Measurements from ENCODE around the gene PAIP2B. TPM values are rescaled to one million over a fixed set of nuclear protein-coding genes. Genes with fewer than 3 reads are reported as not detected.

The PAIP2B gene
- total RNA-seq, 2 experiments from 2014 or later = 3.0 to 6.9 TPM

- H3K4me1 ChIP-seq (ENCODE audit: insufficient read depth, low read length, poor library complexity, severe bottlenecking) = no peaks in the 10 kb centered on the region
- no peaks in the 10 kb centered on the region for H3K9me3 ChIP-seq (ENCODE audit: low read length)
- H3K4me3 ChIP-seq (ENCODE audit: low read depth, low read length, poor library complexity, severe bottlenecking) = no peak overlapping the region
- POLR2A ChIA-PET = interaction anchor here (0.5 to 0.9 kb wide), 2 partner anchors 12 to 57 kb away, joined by 3 read pairs; no protein-coding TSS in a partner anchor
- no peak overlapping the region for H2AFZ ChIP-seq (ENCODE audit: low read length)
- H3K79me2 ChIP-seq (ENCODE audit: insufficient read depth, low read depth, low read length) = no peaks in the 10 kb centered on the region
- H3K9me2 ChIP-seq (ENCODE audit: insufficient read depth, low read length) = no peaks in the 10 kb centered on the region
- CTCF ChIA-PET (ENCODE audit: unreplicated experiment) = no interaction called here
- no peaks in the 10 kb centered on the region for H3K36me3 ChIP-seq (ENCODE audit: insufficient read depth, low read length)
- no peak overlapping the region for H3K4me2 ChIP-seq (ENCODE audit: low read length)
- no peak for DNase-seq (ENCODE audit: low spot score)
- H4K20me1 ChIP-seq (ENCODE audit: insufficient read depth, low read length) = no peaks in the 10 kb centered on the region
- BruUV-seq (replicated peaks) = no TSS peak
- TF ChIP-seq, protein P1, sequence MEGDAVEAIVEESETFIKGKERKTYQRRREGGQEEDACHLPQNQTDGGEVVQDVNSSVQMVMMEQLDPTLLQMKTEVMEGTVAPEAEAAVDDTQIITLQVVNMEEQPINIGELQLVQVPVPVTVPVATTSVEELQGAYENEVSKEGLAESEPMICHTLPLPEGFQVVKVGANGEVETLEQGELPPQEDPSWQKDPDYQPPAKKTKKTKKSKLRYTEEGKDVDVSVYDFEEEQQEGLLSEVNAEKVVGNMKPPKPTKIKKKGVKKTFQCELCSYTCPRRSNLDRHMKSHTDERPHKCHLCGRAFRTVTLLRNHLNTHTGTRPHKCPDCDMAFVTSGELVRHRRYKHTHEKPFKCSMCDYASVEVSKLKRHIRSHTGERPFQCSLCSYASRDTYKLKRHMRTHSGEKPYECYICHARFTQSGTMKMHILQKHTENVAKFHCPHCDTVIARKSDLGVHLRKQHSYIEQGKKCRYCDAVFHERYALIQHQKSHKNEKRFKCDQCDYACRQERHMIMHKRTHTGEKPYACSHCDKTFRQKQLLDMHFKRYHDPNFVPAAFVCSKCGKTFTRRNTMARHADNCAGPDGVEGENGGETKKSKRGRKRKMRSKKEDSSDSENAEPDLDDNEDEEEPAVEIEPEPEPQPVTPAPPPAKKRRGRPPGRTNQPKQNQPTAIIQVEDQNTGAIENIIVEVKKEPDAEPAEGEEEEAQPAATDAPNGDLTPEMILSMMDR (conservative IDR thresholded peaks at IDR 0.05; ENCODE audit: low read length) = no peak
- TF ChIP-seq EZH2phosphoT487 (IDR thresholded peaks at IDR 0.05; ENCODE audit: borderline replicate concordance, low read depth, low read length) = no peak
- H3K27ac ChIP-seq (ENCODE audit: low read depth, low read length, poor library complexity, severe bottlenecking) = no peak overlapping the region
- intact Hi-C loops (cut with micrococcal nuclease; ENCODE audit: unreplicated experiment) = no loop called here
Measured at GRCh38 chr2:71173096-71173495, 53.8 kb downstream of the PAIP2B start.

- Histone ChIP-seq H3K4me2 (ENCODE audit: low read length) (no peak overlapping the region), H3K36me3 (ENCODE audit: insufficient read depth, low read length) (no peaks in the 10 kb centered on the region), H3K79me2 (ENCODE audit: insufficient read depth, low read depth, low read length) (no peaks in the 10 kb centered on the region), H3K4me3 (ENCODE audit: low read depth, low read length, poor library complexity, severe bottlenecking) (no peak overlapping the region), H2AFZ (ENCODE audit: low read length) (no peak overlapping the region), H3K9me3 (ENCODE audit: low read length) (no peaks in the 10 kb centered on the region), H3K9me2 (ENCODE audit: insufficient read depth, low read length) (no peaks in the 10 kb centered on the region), H3K27ac (ENCODE audit: low read depth, low read length, poor library complexity, severe bottlenecking) (no peak overlapping the region), H3K4me1 (ENCODE audit: insufficient read depth, low read length, poor library complexity, severe bottlenecking) (no peaks in the 10 kb centered on the region), H4K20me1 (ENCODE audit: insufficient read depth, low read length) (no peaks in the 10 kb centered on the region)
- intact Hi-C loops (cut with micrococcal nuclease; ENCODE audit: unreplicated experiment) = no loop called here
- DNase-seq (ENCODE audit: low spot score) = no peak
- TF ChIP-seq, protein P1 (conservative IDR thresholded peaks at IDR 0.05; ENCODE audit: low read length) = no peak
- no peak for TF ChIP-seq EZH2phosphoT487 (IDR thresholded peaks at IDR 0.05; ENCODE audit: borderline replicate concordance, low read depth, low read length)
- no TSS peak for BruUV-seq (replicated peaks)
- CTCF ChIA-PET (ENCODE audit: unreplicated experiment) = no interaction called here
- POLR2A ChIA-PET = no interaction called here
Measured at GRCh38 chr2:71166812-71167211, 60.1 kb downstream of the PAIP2B start.

GRCh38 chr2:71157124-71157793, 69.6 kb downstream of the PAIP2B start:
- intact Hi-C loops (cut with micrococcal nuclease; ENCODE audit: unreplicated experiment) = loop anchor here (1.0 to 5.0 kb wide), 4 partner anchors 70 to 353 kb away; partner anchors contain the start of gene PAIP2B
- peak; percentile 67 for DNase-seq (ENCODE audit: low spot score)
- Histone ChIP-seq H3K27ac (ENCODE audit: low read depth, low read length, poor library complexity, severe bottlenecking) (no peak overlapping the region), H3K4me3 (ENCODE audit: low read depth, low read length, poor library complexity, severe bottlenecking) (no peak overlapping the region), H2AFZ (ENCODE audit: low read length) (no peak overlapping the region), H3K36me3 (ENCODE audit: insufficient read depth, low read length) (no peaks in the 10 kb centered on the region), H3K79me2 (ENCODE audit: insufficient read depth, low read depth, low read length) (no peaks in the 10 kb centered on the region), H4K20me1 (ENCODE audit: insufficient read depth, low read length) (no peaks in the 10 kb centered on the region), H3K9me3 (ENCODE audit: low read length) (no peaks in the 10 kb centered on the region), H3K9me2 (ENCODE audit: insufficient read depth, low read length) (no peaks in the 10 kb centered on the region), H3K4me2 (ENCODE audit: low read length) (no peak overlapping the region), H3K4me1 (ENCODE audit: insufficient read depth, low read length, poor library complexity, severe bottlenecking) (no peaks in the 10 kb centered on the region)
- no TSS peak for BruUV-seq (replicated peaks)
- TF ChIP-seq, protein P1 (conservative IDR thresholded peaks at IDR 0.05; ENCODE audit: low read length) = peak; percentile 81
- no peak for TF ChIP-seq EZH2phosphoT487 (IDR thresholded peaks at IDR 0.05; ENCODE audit: borderline replicate concordance, low read depth, low read length)
- POLR2A ChIA-PET = no interaction called here
- CTCF ChIA-PET (ENCODE audit: unreplicated experiment) = no interaction called here
